DMS153 treated with DMSO at 0.1 percent for 48 hours (cell line): ENCODE results near the gene QTRT2.

Experiments used
- DNase-seq: peaks from one replicate; lab custom pipeline; 2025; ENCODE audit not compliant: unreplicated experiment; lab: John Stamatoyannopoulos, UW

QTRT2 gene

DNA sequence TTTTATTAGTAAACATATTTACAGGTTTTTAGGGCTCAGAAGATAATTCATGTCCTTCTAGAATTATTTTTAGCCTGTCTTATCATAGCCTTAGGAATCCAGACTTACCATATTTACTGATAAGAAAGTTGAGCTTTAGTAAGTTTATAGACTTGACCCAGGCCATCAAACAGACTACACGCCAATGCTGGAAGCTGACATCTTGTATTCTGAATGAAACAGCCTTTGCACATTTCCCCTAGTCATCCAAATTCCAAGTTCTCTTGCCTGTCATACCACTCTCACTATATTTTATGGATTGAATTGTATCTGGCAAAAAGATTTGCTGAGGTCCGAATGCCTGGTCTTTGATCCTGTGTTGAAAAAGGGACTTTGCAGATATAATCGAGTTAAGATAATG, 63.7 kb downstream of the QTRT2 start:
- DNase-seq = no peak

- no peak for DNase-seq
Measured at GRCh38 chr3:114122027-114122709, 65.6 kb downstream of the QTRT2 start.

DNA sequence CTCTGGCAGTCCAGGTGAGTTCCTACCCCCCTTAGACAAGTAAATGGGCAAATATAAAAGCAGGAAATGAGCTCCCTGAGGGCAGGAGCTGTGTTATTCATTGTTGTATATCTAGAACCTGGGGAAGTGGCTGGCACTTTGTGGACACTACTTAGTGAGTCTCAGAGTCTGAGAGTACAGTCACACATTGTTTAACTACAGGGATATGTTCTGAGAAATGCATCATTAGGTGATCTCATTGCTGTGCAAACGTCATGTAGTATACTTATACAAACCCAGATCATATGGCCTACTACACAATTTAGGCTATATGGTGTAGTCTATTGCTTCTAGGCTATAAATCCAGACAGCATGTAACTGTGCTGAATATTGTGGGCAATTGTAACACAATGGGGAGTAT, 69.9 kb downstream of the QTRT2 start:
- DNase-seq = no peak

- DNase-seq = no peak
Measured at GRCh38 chr3:114127517-114127916, 71.0 kb downstream of the QTRT2 start.

DNA sequence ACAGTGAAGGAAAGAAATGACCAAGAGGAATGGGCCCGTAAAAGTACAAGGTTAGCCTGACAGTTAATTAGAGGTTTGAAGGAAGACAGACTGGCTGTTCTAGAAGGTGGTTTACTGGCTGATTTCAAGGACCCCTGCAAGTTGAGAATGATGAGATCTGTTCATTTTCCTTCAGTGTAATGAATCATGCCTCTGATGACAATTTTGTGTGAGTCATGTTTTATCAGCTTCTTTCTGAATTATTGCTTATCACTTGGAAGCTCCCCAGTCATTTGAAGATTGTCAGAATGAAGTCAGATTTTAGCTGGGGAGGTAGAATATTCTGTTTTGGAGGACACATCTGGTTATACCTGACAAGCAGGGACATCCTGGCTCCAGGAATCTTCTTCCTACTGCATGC, 71.7 kb downstream of the QTRT2 start:
- DNase-seq = no peak

DNA sequence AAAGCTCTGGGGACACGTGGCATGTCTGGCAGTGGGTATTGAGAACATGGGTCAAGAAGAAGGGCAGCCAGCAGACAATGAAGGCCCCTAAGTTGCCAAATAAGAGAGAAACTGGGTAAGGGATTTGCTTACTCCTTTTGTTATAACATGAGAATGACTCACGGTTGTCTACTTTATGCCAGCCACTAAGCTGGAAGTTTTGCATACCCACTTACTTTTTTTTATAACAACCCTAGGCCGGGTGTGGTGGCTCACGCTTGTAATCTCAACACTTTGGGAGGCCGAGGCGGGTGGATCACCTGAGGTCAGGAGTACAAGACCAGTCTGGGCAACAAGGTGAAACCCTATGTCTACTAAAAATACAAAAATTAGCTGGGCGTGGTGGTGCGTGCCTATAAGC, 72.3 kb downstream of the QTRT2 start:
- no peak for DNase-seq

DNA sequence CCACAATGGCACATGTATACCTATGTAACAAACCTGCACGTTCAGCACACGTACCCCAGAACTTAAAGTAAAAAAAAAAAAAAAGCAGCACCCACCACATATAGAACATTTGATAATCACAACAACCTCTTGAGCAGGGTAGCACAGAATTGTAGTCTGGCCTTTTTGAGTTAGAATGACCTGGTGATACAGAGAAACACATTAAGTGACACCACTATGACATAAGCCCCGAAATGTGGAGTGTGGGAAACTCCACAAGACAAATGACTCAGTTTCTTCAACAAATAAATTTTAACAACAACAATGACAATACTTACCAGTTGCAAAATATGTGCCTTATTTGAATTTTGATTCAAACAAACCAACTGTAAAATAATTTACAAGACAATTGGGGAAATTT, 76.0 kb downstream of the QTRT2 start:
- DNase-seq = no peak

DNA sequence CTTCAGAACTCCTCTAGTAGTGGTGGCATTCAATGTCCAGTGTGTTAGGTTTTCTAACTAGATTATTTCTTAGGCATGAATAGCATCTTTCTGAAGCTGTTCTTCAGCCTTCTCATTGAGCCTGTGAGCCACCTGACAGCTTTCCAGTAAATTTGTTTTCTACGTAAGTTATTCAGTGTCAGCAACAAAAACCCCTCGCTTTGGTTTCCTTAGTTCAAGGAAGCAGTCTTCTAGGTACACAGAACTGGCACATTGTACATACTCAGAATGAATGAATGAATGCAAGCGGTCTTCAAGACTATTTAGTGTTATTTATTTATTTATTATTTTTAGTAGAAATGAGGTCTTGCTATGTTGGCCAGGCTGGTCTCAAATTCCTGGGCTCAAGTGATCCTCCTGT, 77.4 kb downstream of the QTRT2 start:
- DNase-seq = no peak
